ENCODE data around the gene GPBP1. TPM values are rescaled to one million over a fixed set of nuclear protein-coding genes. Genes with fewer than 3 reads are reported as not detected.

The GPBP1 gene
- 133 TPM for total RNA-seq

DNA sequence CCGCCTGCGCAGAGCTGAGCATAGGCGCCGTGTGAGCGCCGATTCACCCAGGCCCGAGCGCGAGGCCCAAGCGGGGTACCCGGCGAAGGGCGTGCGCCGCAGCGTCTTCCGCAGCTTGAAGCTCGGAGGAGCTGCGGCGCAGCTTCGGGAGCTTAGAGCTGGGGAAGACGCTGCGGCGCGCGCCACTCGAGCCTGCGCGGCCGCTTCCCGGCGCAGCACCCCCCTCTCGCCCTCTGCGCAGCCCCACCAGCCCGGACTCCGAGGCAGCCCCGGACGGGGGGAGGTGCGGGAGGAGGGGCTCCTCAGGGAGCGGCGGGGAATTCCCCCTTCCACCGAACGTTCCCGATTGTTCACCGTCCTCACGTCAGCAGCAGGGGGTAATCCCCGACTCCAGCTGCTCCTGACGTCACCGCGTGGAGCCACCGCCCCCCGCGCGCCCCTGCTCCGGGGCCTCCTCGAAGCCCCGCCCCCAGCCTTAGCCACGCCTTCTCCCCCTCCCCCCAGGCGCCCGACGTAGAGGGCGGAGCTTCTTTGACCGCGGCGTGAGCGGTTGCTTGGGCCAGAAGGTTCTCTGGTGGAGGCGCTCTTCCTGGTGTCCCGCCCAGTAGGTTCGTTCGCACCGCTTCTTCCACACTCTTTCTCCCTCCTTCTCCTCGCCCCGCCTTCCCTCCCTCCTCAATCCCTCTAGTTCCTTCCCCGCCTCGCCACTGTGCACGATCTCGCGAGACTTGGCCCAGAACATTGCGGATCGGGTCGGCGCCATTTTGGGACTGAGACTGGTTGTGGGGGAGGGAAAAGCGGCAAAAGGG is at the start of gene GPBP1:
Gene GPBP1 (plus strand): TSS at position 741 of the 809 bp plus-strand sequence. CDS start 40,072 bp downstream, outside the sequence.

Small RNA genes lying within 50 kb of the gene (small RNA-seq; reads per million reads assigned to genes)
- gene RF00019 = not detected

Other genes with a start within 250 kb of the GPBP1 start
- 37.6 TPM for gene MIER3, start 221.9 kb upstream of the GPBP1 start, total RNA-seq